SKM-1 treated with dmso at 0.1 percent for 144 hours (cell line): ENCODE results near the gene PCDHGA1.
"Not testable (repeated sequence)": the region's sequence is repeated elsewhere in the genome, so short reads cannot be mapped to it uniquely, and the experiment has no call there.

ENCODE experiments used
- DNase-seq: peaks from one replicate; lab custom pipeline; 2025; ENCODE audit not compliant: unreplicated experiment; lab: John Stamatoyannopoulos, UW

Gene PCDHGA1

DNA sequence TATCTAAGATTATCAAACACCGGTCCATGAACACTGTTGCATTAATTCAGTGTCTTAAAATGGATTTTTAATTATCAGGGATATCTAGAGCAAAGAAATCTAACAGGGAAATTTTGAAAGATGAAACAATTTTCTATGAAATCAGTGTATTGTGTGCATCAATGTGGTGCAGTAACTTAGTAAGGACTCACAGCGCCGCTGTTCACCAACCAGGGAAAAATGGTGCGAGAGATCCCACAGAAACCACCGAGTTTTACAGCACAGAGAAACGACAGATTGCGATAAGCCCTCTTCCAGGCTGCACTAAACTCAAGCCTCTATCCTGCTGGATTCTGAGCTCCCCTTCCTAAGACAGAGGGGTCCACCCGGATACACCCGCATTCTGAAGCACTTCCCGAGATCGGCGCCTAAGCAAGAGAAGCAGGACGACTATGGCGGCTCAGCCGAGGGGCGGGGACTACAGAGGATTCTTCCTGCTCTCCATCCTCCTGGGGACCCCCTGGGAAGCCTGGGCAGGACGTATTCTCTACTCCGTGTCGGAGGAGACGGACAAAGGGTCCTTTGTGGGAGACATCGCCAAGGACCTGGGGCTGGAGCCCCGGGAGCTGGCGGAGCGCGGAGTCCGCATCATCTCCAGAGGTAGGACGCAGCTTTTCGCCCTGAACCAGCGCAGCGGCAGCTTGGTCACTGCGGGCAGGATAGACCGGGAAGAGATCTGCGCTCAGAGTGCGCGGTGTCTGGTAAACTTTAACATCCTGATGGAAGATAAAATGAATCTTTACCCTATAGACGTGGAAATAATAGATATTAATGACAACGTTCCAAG, 52.4 kb downstream of the PCDHGA1 start, which contains the start of gene PCDHGA7:
PCDHGA7 (plus strand) TSS at position 274 of the 826 bp plus-strand sequence; CDS start at position 432, 158 bp downstream.
- DNase-seq: no peak

DNA sequence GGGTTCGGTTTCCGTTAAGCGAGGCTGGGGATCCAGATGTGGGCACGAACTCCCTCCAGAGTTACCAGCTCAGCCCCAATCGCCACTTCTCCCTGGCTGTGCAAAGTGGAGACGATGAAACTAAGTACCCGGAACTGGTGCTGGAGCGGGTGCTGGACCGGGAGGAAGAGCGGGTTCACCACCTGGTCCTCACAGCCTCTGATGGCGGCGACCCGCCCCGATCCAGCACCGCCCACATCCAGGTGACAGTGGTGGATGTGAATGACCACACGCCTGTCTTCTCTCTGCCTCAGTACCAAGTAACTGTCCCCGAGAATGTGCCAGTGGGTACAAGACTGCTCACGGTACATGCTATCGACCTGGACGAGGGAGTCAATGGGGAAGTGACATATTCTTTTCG, 53.0 kb downstream of the PCDHGA1 start:
- no peak for DNase-seq

DNA sequence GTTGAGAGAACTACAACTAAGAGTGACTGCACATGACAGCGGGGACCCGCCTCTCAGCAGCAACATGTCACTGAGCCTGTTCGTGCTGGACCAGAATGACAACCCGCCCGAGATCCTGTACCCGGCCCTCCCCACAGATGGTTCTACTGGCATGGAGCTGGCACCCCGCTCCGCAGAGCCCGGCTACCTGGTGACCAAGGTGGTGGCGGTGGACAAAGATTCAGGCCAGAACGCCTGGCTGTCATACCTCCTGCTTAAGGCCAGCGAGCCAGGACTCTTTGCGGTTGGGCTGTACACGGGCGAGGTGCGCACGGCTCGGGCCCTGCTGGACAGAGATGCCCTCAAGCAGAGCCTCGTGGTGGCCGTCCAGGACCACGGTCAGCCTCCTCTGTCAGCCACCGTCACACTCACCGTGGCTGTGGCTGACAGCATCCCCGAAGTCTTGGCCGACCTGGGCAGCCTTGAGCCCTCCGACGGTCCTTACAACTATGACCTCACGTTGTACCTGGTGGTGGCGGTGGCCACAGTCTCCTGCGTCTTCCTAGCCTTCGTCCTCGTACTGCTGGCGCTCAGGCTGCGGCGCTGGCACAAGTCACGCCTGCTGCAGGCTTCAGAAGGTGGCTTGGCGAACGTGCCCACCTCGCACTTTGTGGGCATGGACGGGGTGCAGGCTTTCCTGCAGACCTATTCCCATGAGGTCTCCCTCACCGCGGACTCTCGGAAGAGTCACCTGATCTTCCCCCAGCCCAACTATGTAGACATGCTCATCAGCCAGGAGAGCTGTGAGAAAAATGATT, 54.4 kb downstream of the PCDHGA1 start:
- no peak for DNase-seq

DNA sequence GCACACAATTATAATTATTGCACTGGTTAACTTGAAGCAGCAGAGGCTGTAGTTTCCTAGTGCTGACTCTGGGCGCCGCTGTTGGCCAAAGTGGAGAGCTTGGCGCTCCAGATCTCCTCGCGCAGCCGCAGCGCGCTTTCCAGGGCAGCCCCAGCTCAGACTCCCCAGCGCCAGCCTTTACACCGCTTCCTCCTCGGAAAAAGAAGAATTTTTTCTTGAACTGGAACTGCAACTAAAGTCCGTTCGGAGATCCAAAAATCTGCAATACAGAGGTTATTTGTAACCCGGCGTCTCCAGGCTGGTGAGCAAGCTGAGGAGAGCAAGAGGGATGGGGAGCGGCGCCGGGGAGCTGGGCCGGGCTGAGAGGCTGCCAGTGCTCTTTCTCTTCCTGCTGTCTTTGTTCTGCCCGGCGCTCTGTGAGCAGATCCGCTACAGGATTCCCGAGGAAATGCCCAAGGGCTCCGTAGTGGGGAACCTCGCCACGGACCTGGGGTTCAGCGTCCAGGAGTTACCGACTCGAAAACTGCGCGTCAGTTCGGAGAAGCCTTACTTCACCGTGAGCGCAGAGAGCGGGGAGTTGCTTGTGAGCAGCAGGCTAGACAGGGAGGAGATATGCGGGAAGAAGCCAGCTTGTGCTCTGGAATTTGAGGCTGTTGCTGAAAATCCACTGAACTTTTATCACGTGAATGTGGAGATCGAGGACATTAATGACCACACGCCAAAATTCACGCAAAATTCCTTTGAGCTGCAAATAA, 57.4 kb downstream of the PCDHGA1 start, which contains the start of gene PCDHGB4:
PCDHGB4 (plus strand) TSS at position 142 of the 755 bp plus-strand sequence; CDS start at position 329, 187 bp downstream.
- not testable (repeated sequence) for DNase-seq

DNA sequence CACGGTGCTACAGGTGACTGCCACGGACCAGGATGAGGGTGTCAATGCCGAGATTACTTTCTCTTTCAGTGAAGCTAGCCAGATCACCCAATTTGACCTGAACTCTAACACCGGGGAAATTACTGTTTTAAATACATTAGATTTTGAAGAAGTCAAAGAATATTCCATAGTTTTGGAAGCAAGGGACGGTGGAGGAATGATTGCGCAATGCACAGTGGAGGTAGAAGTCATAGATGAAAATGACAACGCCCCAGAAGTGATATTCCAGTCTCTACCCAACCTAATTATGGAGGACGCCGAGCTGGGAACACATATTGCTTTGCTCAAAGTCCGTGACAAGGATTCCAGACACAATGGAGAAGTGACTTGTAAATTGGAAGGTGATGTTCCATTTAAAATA, 58.3 kb downstream of the PCDHGA1 start:
- no peak for DNase-seq

DNA sequence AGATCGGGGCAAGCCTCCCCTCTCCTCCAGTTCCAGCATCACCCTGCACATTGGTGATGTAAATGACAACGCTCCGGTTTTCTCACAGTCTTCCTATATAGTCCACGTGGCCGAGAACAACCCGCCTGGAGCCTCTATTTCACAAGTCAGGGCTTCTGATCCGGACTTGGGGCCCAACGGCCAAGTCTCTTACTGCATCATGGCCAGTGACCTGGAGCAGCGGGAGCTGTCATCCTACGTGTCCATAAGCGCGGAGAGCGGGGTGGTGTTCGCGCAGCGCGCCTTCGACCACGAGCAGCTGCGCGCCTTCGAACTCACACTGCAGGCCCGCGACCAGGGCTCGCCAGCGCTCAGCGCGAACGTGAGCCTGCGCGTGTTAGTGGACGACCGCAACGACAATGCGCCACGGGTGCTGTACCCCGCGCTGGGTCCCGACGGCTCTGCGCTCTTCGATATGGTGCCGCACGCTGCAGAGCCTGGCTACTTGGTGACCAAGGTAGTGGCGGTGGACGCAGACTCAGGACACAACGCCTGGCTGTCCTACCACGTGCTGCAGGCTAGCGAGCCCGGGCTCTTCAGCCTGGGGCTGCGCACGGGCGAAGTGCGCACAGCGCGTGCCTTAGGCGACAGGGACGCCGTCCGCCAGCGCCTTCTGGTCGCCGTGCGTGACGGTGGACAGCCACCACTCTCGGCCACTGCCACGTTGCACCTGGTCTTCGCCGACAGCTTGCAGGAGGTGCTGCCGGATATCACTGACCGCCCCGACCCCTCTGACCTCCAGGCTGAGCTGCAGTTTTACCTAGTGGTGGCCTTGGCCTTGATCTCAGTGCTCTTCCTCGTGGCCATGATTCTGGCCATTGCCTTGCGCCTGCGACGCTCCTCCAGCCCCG, 59.1 kb downstream of the PCDHGA1 start:
- no peak for DNase-seq

DNA sequence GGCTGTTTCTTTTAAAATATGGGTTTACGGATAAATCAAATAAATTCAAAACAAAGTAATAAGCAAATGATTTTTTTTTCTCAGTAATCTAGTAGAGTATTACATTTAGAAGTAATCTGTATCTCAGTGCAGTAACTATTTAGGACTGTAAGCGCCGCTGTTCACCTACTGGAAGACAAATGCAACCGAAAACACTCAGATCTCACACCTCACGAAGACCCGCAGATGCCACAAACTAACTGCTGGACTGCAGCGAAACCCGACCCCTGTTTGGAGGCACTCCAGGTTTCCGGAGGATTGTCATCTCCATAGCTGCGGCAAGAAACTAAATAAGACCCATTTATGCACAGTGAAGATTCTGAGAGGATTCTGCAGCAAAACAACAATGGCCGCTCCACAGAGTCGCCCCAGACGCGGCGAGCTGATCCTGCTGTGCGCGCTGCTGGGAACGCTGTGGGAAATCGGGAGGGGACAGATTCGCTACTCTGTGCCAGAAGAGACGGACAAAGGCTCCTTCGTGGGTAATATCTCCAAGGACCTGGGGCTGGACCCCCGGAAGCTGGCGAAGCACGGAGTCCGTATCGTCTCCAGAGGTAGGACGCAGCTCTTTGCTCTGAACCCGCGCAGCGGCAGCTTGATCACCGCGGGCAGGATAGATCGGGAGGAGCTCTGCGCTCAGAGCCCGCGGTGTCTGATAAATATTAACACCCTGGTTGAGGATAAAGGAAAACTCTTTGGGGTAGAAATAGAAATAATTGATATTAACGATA, 62.3 kb downstream of the PCDHGA1 start, which contains the start of gene PCDHGA8:
PCDHGA8 (plus strand) TSS at position 205 of the 770 bp plus-strand sequence; CDS start at position 386, 181 bp downstream.
- DNase-seq: no peak

DNA sequence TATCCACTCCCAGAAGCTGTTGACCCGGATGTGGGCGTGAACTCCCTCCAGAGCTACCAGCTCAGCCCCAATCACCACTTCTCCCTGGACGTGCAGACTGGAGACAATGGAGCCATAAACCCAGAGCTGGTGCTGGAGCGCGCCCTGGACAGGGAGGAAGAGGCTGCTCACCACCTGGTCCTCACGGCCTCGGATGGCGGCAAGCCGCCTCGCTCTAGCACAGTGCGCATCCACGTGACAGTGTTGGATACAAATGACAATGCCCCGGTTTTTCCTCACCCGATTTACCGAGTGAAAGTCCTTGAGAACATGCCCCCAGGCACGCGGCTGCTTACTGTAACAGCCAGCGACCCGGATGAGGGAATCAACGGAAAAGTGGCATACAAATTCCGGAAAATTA, 63.0 kb downstream of the PCDHGA1 start:
- DNase-seq: no peak

DNA sequence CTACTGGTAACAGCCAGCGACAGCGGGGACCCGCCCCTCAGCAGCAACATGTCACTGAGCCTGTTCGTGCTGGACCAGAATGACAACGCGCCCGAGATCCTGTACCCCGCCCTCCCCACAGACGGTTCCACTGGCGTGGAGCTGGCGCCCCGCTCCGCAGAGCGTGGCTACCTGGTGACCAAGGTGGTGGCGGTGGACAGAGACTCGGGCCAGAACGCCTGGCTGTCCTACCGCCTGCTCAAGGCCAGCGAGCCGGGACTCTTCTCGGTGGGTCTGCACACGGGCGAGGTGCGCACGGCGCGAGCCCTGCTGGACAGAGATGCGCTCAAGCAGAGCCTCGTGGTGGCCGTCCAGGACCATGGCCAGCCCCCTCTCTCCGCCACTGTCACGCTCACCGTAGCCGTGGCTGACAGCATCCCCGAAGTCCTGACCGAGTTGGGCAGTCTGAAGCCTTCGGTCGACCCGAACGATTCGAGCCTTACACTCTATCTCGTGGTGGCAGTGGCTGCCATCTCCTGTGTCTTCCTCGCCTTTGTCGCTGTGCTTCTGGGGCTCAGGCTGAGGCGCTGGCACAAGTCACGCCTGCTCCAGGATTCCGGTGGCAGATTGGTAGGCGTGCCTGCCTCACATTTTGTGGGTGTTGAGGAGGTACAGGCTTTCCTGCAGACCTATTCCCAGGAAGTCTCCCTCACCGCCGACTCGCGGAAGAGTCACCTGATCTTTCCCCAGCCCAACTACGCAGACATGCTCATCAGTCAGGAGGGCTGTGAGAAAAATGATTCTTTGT, 64.3 kb downstream of the PCDHGA1 start:
- DNase-seq: not testable (repeated sequence)

DNA sequence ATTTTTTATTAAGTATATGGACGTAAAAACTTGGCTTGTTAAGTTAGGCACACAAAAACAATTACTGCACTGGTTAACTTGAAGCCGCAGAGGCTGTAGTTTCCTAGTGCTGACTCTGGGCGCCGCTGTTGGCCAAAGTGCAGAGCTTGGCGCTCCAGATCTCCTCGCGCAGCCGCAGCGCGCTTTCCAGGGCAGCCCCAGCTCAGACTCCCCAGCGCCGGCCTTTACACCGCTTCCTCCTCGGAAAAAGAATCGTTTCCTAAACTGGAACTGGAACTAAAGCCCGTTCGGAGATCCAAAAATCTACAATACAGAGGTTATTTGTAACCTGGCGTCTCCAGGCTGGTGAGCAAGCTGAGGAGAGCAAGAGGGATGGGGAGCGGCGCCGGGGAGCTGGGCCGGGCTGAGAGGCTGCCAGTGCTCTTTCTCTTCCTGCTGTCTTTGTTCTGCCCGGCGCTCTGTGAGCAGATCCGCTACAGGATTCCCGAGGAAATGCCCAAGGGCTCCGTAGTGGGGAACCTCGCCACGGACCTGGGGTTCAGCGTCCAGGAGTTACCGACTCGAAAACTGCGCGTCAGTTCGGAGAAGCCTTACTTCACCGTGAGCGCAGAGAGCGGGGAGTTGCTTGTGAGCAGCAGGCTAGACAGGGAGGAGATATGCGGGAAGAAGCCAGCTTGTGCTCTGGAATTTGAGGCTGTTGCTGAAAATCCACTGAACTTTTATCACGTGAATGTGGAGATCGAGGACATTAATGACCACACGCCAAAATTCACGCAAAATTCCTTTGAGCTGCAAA, 67.6 kb downstream of the PCDHGA1 start, which contains the start of gene PCDHGB5:
PCDHGB5 (plus strand) TSS at position 192 of the 796 bp plus-strand sequence; CDS start at position 373, 181 bp downstream.
- peak; percentile 14 for DNase-seq

DNA sequence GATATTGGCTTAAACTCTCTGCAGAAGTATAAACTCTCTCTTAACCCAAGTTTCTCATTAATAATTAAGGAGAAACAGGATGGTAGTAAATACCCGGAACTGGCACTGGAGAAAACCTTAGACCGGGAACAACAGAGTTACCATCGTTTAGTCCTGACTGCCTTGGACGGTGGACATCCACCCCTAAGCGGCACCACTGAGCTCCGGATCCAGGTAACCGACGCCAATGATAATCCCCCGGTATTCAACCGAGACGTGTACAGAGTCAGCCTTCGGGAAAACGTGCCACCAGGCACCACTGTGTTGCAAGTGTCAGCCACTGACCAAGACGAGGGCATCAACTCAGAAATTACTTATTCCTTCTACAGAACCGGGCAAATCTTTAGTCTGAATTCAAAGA, 68.3 kb downstream of the PCDHGA1 start:
- no peak for DNase-seq

DNA sequence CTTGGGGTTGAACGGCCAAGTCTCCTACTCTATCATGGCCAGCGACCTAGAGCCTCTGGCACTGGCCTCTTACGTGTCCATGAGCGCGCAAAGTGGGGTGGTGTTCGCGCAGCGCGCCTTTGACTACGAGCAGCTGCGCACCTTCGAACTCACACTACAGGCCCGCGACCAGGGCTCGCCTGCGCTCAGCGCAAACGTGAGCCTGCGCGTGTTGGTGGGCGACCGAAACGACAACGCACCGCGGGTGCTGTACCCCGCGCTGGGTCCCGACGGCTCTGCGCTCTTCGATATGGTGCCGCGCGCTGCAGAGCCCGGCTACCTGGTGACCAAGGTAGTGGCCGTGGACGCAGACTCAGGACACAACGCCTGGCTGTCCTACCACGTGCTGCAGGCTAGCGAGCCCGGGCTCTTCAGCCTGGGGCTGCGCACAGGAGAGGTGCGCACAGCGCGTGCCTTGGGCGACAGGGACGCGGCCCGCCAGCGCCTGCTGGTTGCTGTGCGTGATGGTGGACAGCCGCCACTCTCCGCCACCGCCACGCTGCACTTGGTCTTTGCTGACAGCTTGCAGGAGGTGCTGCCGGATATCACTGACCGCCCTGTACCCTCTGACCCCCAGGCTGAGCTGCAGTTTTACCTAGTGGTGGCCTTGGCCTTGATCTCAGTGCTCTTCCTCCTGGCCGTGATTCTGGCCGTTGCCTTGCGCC, 69.4 kb downstream of the PCDHGA1 start:
- no peak for DNase-seq

DNA sequence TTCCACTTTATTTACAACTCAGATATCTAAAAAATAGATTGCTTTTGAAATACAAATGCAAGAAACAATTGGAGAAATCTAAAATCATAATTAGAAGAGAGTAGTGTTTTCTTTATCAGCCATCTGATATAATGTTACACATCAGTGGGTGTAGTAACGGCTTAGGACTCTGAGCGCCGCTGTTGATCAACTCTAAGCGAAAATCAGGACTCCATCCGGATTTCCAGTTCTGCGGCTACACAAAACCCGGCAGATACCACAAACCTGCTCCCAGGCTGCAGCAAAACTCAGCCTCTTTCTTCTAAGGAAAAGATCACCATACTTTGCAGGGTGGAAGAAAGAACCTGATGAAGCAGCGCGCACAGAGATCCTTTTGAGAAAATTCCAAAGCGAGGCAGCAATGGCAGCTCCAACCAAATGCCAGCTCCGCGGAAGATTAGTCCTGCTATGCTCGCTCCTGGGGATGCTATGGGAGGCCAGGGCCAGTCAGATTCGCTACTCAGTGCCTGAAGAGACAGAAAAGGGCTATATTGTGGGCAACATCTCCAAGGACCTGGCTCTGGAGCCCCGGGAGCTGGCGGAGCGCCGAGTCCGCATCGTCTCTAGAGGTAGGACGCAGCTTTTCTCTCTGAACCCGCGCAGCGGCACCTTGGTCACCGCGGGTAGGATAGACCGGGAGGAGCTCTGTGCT, 72.4 kb downstream of the PCDHGA1 start, which contains the start of gene PCDHGA9:
PCDHGA9 (plus strand) TSS at position 226 of the 691 bp plus-strand sequence; CDS start at position 401, 175 bp downstream.
- no peak for DNase-seq

DNA sequence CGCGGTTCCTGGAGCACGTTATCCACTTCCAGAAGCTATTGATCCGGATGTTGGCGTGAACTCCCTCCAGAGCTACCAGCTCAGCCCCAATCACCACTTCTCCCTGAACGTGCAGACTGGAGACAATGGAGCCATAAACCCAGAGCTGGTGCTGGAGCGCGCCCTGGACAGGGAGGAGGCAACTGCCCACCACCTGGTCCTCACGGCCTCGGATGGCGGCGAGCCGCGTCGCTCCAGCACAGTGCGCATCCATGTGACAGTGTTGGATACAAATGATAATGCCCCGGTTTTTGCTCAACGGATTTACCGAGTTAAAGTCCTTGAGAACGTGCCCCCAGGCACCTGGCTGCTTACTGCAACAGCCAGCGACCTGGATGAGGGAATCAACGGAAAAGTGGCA, 73.1 kb downstream of the PCDHGA1 start:
- no peak for DNase-seq

DNA sequence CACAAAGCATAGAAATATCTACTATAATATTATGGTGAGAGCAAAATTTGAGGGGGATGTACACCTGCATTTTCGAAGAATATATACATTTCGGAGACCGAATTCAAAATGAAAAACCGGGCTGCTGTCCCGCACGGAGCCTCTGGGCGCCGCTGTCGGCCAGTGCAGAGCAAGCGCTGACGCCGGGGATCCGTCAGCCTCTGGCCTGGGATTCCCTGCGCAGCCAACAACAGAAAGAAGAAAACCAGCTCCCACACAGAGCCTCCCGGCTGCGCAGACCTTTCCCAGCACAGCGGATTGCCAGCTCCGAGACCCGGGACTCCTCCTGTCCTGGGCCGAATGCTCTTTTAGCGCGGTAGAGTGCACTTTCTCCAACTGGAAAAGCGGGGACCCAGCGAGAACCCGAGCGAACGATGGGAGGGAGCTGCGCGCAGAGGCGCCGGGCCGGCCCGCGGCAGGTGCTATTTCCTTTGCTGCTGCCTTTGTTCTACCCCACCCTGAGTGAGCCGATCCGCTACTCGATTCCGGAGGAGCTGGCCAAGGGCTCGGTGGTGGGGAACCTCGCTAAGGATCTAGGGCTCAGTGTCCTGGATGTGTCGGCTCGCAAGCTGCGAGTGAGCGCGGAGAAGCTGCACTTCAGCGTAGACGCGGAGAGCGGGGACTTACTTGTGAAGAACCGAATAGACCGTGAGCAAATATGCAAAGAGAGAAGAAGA, 77.6 kb downstream of the PCDHGA1 start, which contains the start of gene PCDHGB6:
PCDHGB6 (plus strand) TSS at position 232 of the 716 bp plus-strand sequence; CDS start at position 414, 182 bp downstream.
- DNase-seq: not testable (repeated sequence)
